GM19043 (cell line): ENCODE measurements around the gene PLSCR2.
"Not testable (repeated sequence)": the region's sequence is repeated elsewhere in the genome, so short reads cannot be mapped to it uniquely, and the experiment has no call there.

ENCODE experiments used
- ATAC-seq: cut with Tn5 transposase; IDR thresholded peaks from one replicate; pipeline ENCODE4 v1.9.1; 2021; ENCODE audit warnings: low read depth; ENCODE audit not compliant: unreplicated experiment

Gene PLSCR2

DNA sequence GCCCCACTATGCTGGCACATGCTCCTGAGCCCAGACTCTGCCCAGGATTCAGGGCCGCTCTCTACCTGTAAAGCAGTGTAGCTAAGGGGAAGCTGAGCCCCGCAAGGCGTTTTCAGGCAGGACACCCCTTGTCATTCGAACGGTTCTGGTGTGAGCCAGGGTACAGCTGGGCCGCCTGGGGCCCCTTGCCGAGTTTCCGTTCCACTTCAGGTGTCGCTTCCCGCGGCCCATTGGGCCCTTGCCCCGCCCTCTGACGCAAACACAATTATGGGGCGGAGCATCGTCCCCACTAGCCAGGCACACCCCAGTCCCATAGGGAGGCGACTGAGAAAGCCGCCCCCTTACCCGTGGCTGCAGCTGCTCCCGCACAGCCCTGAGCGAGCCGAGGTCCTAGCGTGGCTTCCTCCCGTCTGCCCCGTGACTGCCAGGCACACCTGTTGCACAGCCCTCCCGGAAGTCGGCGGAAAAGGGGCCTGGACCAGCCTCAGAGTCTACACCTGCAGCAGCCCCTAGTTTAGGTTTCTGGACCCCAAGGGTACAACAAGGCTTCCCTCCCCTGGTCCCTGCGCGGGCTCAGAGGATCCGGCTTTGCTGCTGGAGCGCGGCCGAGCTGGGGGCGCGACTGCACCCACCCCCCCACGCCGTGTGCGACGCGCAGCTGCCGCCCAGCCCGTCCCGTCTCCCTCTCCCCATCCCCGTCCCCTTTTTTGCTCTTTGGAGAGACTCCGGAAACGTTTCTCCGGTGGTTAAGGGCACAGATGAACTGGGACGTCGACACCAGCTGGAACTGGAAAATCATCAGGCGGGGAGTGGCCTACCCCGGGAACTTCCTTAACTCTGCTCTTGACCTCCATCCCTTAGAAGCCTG lies at the start of gene PLSCR2:
Gene PLSCR2, minus strand, starts transcription at position 412 of the 868 bp plus-strand sequence. CDS start 9,657 bp downstream, outside the sequence.
- peak; percentile 95 for ATAC-seq

DNA sequence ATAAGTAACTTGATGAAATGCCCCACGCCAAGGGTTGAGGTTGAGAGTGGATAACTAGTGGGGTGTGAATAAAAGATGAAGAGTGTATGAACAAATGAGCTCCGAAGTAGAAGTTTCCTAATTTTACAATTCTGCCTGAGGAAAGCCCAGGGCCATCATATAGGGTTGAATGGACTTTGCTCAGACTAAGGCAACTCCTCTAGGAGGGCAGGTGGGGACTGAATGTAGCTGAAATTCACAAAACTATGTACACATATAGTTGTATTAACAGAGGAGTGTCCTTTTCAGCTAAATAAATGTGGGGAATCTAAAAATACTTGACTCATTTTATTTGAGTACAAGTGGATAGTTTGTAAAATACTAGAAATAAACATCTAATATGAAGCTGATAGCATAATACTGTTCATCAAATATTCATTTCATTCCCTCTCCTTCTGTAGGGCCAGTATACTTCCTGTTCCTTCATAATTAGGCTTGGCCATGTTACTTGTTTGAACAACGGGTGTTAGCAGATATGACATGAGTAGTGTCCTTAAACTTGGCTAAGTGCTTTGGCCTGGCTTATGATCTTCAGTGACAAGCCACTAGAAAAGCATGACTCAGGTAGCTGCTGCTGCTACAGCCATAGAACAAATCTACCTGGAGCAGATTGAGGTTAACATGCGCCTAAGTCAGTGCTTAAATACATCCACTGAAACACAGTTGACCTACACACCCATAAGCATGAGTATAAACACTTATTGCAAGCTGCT lies 48.5 kb upstream of the PLSCR2 start:
- ATAC-seq: no peak

DNA sequence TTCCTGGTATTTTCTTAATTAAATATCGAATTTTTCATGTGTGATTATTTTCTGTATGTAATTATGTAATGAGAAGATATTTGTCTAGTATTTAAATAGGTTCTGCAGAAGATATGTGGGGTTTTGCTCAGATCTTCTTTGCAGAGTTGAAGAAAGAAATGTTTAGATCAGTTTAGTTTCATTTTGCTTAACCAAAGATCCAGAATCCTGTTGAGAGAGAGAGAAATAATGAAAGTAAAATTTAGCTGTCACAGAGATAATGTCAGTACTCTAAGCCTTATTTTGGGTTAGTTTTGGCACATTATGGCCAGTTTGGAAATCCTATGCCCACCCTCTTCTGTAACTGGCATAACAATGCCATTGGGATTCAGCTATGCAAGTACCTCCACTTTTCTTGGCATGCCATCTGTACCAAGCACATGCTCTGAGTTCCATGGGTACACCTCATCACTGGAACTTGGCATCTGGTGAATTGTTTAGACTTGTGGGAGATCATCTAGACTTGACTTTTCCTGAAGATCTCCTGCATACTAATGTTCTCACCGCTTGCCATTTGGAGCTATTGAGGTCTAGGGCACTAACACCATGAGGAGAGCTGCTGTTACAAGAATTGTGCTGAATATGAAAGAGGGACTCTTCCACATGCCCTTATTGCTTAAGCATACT lies 44.2 kb upstream of the PLSCR2 start:
- no peak for ATAC-seq

GRCh38 chr3:146511402-146512134 lies 42.2 kb upstream of the PLSCR2 start:
- ATAC-seq: no peak

GRCh38 chr3:146507331-146508120 lies 38.2 kb upstream of the PLSCR2 start:
- ATAC-seq: no peak

GRCh38 chr3:146505516-146505915 lies 36.2 kb upstream of the PLSCR2 start:
- ATAC-seq: no peak

GRCh38 chr3:146504498-146505197 lies 35.3 kb upstream of the PLSCR2 start:
- no peak for ATAC-seq

DNA sequence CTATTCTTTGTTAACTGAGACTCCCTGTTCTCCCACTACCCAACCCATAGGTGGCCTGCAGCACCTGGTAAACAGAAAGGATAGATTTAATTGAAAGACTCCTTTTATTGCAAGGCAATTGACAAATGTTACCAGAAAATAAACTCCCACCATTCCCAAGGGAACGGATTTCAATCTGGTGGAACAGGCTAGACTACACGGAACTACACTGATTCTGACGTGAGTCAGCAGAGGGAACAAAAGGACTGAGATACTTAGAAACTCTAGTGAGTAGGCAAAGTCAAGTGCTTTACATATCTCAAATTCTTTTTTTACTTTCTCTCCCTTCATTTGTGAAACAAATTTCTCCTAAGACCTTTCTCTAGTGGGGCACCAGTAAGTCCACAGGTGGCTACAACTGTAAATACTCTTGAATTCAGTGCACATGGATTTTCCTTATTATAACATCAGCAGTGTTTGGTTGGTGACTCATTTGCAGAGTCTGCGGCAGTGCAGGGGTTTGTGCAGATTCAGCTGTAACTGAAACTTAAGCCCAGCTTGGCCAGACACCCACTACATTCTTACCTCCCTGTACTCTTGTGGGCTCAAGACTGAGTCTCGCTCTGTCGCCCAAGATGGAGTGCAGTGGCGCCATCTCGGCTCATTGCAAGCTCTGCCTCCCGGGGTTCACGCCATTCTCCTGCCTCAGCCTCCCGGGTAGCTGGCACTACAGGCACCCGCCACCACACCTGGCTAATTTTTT lies 34.3 kb upstream of the PLSCR2 start:
- ATAC-seq: peak; percentile 97

GRCh38 chr3:146502887-146503460 lies 33.6 kb upstream of the PLSCR2 start:
- ATAC-seq: no peak

DNA sequence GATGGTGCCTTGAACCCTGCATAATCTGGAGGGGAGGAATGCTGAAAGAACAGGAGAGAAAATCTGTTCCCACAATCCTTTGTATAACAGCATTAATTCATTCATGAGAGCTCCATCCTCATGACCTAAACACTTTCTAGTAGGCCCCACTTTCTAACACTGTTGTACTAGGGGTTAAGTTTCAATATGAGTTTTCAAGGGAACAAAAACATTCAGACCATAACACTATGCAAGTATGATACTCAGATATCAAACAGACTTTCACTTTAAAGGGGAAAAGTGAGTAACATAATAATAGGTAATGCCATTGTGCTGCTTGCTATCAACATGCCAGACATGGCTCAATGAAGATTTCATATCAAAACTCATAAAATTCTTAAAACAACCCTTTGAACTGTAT lies 32.4 kb upstream of the PLSCR2 start:
- ATAC-seq: peak; percentile 22

DNA sequence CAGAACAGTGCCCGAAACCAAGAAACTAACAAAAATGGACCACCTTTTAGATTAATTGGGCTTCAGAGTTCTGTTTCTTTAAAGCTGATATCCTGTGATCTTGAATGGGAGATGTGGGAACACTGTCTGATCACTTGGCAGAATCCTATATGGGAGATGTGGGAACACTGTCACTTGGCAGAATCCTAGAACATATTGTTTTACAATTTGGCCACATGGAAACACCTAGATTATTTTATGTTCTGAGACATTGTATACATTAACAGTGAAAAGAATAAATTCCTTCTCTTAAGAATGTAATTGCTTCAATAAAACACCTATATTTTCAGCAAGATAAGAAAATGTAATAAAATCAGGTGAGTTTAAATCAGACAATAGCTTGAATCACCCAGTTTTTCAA lies 30.3 kb upstream of the PLSCR2 start:
- ATAC-seq: no peak

DNA sequence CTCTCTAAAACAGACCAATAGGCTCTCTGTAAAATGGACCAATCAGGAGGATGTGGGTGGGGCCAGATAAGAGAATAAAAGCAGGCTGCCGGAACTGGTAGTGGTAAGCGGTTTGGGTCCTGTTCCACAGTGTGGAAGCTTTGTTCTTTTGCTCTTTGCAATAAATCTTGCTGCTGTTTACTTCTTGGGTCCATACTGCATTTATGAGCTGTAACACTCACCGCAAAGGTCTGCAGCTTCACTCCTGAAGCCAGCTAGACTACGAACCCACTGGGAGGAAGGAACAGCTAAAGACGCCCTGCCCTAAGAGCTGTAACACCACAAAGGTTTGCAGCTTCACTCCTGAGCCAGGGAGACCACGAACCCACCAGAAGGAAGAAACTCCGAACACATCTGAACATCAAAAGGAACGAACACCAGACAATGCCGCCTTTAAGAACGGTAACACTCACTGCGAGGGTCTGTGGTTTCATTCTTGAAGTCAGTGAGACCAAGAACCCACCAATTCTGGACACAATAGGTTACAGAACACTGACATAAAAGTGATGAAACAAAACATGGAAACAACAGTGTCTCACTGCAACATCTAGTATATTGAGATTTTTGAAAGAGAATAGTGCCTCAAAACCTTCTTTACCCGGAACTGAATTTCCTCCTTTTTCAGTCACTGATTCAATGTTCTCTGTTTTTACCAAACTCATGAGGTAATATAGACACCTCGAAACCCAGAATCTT lies 28.8 kb upstream of the PLSCR2 start:
- no peak for ATAC-seq

- ATAC-seq: not testable (repeated sequence)
These were observed 27.9 kb upstream of the PLSCR2 start for GRCh38 chr3:146497145-146497843.

GRCh38 chr3:146496726-146497125 lies 27.4 kb upstream of the PLSCR2 start:
- no peak for ATAC-seq

DNA sequence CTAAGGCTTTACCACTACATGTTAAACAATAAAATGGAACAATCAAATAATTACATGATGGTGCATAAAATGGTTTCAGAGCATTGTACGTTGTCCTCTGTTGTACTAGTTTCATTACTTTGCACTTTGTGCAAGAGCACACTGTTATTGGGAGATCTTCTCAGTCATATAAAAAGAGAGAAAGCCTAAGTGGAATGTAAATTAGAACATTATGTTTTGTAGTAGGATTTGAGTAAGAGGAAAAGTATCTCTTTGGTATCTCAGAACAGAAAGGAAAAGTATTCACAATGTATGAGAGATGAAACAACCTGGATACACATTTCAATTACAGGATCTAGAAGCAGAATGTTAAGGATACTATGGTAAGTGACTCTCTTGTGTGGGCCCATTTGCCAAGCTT lies 26.9 kb upstream of the PLSCR2 start:
- no peak for ATAC-seq

- ATAC-seq: no peak
These were observed 24.4 kb upstream of the PLSCR2 start for GRCh38 chr3:146493761-146494160.

- no peak for ATAC-seq
These were observed 23.9 kb upstream of the PLSCR2 start for GRCh38 chr3:146493221-146493620.
